B cell (primary cell): ENCODE results near the gene PIK3R2. TPM values are rescaled to one million over a fixed set of nuclear protein-coding genes. Genes with fewer than 3 reads are reported as not detected.

ENCODE experiments used
- ATAC-seq: fragments of 200-7000 bp; cut with Tn5 transposase; one replicate; pipeline ENCODE4 v1.10.0; 2021; ENCODE audit warnings: low read depth, mild to moderate bottlenecking, moderate number of reproducible peaks, moderate library complexity
- CTCF ChIA-PET: fragments of 350-600 bp; sonication (Branson Sonifier 250); formaldehyde crosslinking; loops from one replicate; lab custom pipeline; 2021; ENCODE audit warnings: antibody characterized with exemption, inconsistent platforms; lab: Charles Lee
- POLR2A ChIA-PET: fragments of 350-600 bp; sonication (Branson Sonifier 250); formaldehyde crosslinking; loops from one replicate; lab custom pipeline; 2021; ENCODE audit warnings: antibody characterized with exemption; lab: Charles Lee
- DNase-seq: peaks from one replicate; pipeline ENCODE4 v3.0.0; 2013
- H2AFZ ChIP-seq: 2 replicates; pipeline ENCODE4 v1.6.1; 2012; ENCODE audit warnings: mild to moderate bottlenecking, low read depth, low read length; ENCODE audit not compliant: insufficient read depth, poor library complexity, severe bottlenecking
- H3K27ac ChIP-seq, 2 donors: 1 replicate in 1 of 2; 2 replicates in 1 of 2; pipeline ENCODE4 v1.5.1; 2012 to 2013; ENCODE audit warnings: low read length in 2 of 2, mild to moderate bottlenecking in 2 of 2, moderate library complexity in 1 of 2
- H3K27me3 ChIP-seq, 4 experiments: fragments of 200-600 bp in 1 of 4; sonication (generic) in 1 of 4; replicated peaks in 1 of 4; 1 replicate in 2 of 4; 2 replicates in 2 of 4; pipeline versions ENCODE4 v1.6.1 to v1.7.0; 2013 to 2016; ENCODE audit warnings: low read length in 3 of 4, mild to moderate bottlenecking in 2 of 4, mixed read lengths in 1 of 4, moderate library complexity in 1 of 4; ENCODE audit not compliant: insufficient read depth in 4 of 4, control insufficient read depth in 3 of 4; ENCODE audit errors: control extremely low read depth in 1 of 4
- H3K36me3 ChIP-seq, 2 experiments: replicated peaks in 1 of 2; 1 replicate in 1 of 2; 2 replicates in 1 of 2; pipeline versions ENCODE4 v1.6.1 to v1.7.1; 2013; ENCODE audit warnings: low read length in 1 of 2; ENCODE audit not compliant: insufficient read depth in 2 of 2, control insufficient read depth in 1 of 2; ENCODE audit errors: control extremely low read depth in 1 of 2, extremely low read depth in 1 of 2
- H3K4me1 ChIP-seq, 2 donors: fragments of 200-600 bp in 1 of 2; sonication (generic) in 1 of 2; 1 replicate in 1 of 2; 2 replicates in 1 of 2; pipeline versions ENCODE4 v1.5.1 to v1.6.1; 2013 to 2017; ENCODE audit warnings: low read length in 2 of 2; ENCODE audit not compliant: control insufficient read depth in 2 of 2, insufficient read depth in 2 of 2
- H3K4me2 ChIP-seq: replicated peaks from 2 replicates; pipeline ENCODE3; 2012; ENCODE audit warnings: mild to moderate bottlenecking, low read depth, low read length; ENCODE audit not compliant: poor library complexity, severe bottlenecking
- H3K4me3 ChIP-seq, 5 experiments: fragments of 200-600 bp in 1 of 5; sonication (generic) in 1 of 5; 1 replicate in 3 of 5; 2 replicates in 2 of 5; pipeline versions ENCODE4 v1.5.1 to v1.7.0; 2011 to 2016; ENCODE audit warnings: low read length in 4 of 5, mild to moderate bottlenecking in 4 of 5, low read depth in 2 of 5, control low read depth in 1 of 5, moderate library complexity in 1 of 5; ENCODE audit not compliant: insufficient read depth in 1 of 5; ENCODE audit errors: control extremely low read depth in 1 of 5, extremely low read depth in 1 of 5
- H3K79me2 ChIP-seq: fragments of 200-600 bp; sonication (generic); one replicate; pipeline ENCODE4 v1.6.0; 2016; ENCODE audit warnings: low read length; ENCODE audit not compliant: control insufficient read depth, insufficient read depth
- H3K9ac ChIP-seq: fragments of 200-600 bp; sonication (generic); 2 replicates; pipeline ENCODE4 v1.6.1; 2017; ENCODE audit warnings: mild to moderate bottlenecking, low read length, moderate library complexity
- H3K9me3 ChIP-seq, 3 donors: one replicate each; pipeline versions ENCODE4 v1.6.1 to v1.7.1; 2013; ENCODE audit warnings: low read length in 2 of 3; ENCODE audit not compliant: control insufficient read depth in 2 of 3, insufficient read depth in 1 of 3; ENCODE audit errors: control extremely low read depth in 1 of 3
- H4K20me1 ChIP-seq: 2 replicates; pipeline ENCODE4 v1.6.0; 2012; ENCODE audit warnings: mild to moderate bottlenecking, low read length; ENCODE audit not compliant: insufficient read depth, control insufficient read depth, poor library complexity, severe bottlenecking
- H3K27ac Mint-ChIP-seq: one replicate; pipeline ENCODE4 v1.8.0; 2021; ENCODE audit warnings: mixed read lengths
- H3K27me3 Mint-ChIP-seq: one replicate; pipeline ENCODE4 v1.8.0; 2021; ENCODE audit warnings: mixed read lengths
- H3K4me1 Mint-ChIP-seq: one replicate; pipeline ENCODE4 v1.8.0; 2021; ENCODE audit warnings: mixed read lengths
- H3K4me3 Mint-ChIP-seq: one replicate; pipeline ENCODE4 v1.8.0; 2021; ENCODE audit warnings: mixed read lengths
- H3K9me3 Mint-ChIP-seq: one replicate; pipeline ENCODE4 v1.8.0; 2022; ENCODE audit warnings: mixed read lengths; ENCODE audit not compliant: insufficient read depth
- CTCF ChIP-seq: fragments of 200-600 bp; IDR thresholded peaks from one replicate; pipeline ENCODE4 v1.8.0; 2022; ENCODE audit warnings: antibody characterized with exemption, mild to moderate bottlenecking
- EZH2 ChIP-seq: IDR thresholded peaks from 2 replicates; pipeline ENCODE4 v1.6.1; 2012; ENCODE audit warnings: borderline replicate concordance, low read depth, mild to moderate bottlenecking, moderate library complexity, low read length; ENCODE audit not compliant: insufficient read depth, poor library complexity, severe bottlenecking
- WGBS: methylation state at CpG from one replicate; pipeline ENCODE4 v1.1.5; 2013; ENCODE audit warnings: missing lambda C conversion rate; ENCODE audit not compliant: insufficient coverage; 5-methylcytosine and 5-hydroxymethylcytosine counted together
- intact Hi-C: fragments of 100-400 bp; cut with micrococcal nuclease; formaldehyde crosslinking; loops from one replicate; pipeline ENCODE4 v1.10.0; 2022
- polyA plus RNA-seq: library from polyadenylated mRNA; depleted of rRNA; stranded (reverse); fragments of >200 nt; gene quantifications from 2 replicates; pipeline ENCODE4 v1.2.3, GENCODE V29; 2012
- total RNA-seq, 2 donors: library from RNA; stranded (reverse); fragments of 120-200 nt in 1 of 2; gene quantifications; 1 replicate in 1 of 2; 2 replicates in 1 of 2; pipeline versions ENCODE4 v1.2.3 to v1.2.4, GENCODE V29; 2013 to 2022

PIK3R2 gene
- total and polyA plus RNA-seq, 2 donors (not counting 1 experiment from before 2014, with no cell fraction given), result 8.5 to 15.8 TPM

GRCh38 chr19:18160493-18160970 is 7.6 kb downstream of the PIK3R2 start:
- H3K4me3 Mint-ChIP-seq, result peak overlapping the region; percentile 65
- POLR2A ChIA-PET, result interaction anchor here (0.7 to 1.3 kb wide), 4 partner anchors 47 to 219 kb away, joined by 3 to 6 read pairs (median 3); partner anchors contain the start of gene JUND
- no peak overlapping the region for H3K27ac ChIP-seq

More at GRCh38 chr19:18160493-18160970, 7.6 kb downstream of the PIK3R2 start:
- Mint-ChIP-seq H3K9me3 (no peaks in the 10 kb centered on the region), H3K4me1 (peaks cover 12% of the 10 kb centered on the region), H3K27ac (peak overlapping the region; percentile 76), H3K27me3 (no peaks in the 10 kb centered on the region)
- CTCF ChIA-PET, result interaction anchor here (0.6 to 2.0 kb wide), 10 partner anchors 8 to 154 kb away, joined by 3 to 13 read pairs (median 4); partner anchors contain the start of gene PIK3R2
- peak overlapping the region; percentile 43 for H3K9ac ChIP-seq
- H3K79me2 ChIP-seq, result peaks cover 8% of the 10 kb centered on the region
- H3K4me3 ChIP-seq, result peak overlapping the region in 4 of 5 experiments; percentile 13 to 51 (median 40)
- ATAC-seq (no peak), DNase-seq (no peak)
- peaks cover 0 to 18% of the 10 kb centered on the region in 2 experiments for H3K36me3 ChIP-seq
- peak overlapping the region; percentile 65 for H2AFZ ChIP-seq
- H3K4me2 ChIP-seq, result peak overlapping the region; percentile 85
- no peaks in the 10 kb centered on the region for H3K9me3 ChIP-seq
- peaks cover 13 to 19% of the 10 kb centered on the region in 2 donors for H3K4me1 ChIP-seq
- TF ChIP-seq CTCF (no peak), EZH2 (no peak)
- intact Hi-C loops, result no loop called here
- no peaks in the 10 kb centered on the region for H4K20me1 ChIP-seq
- WGBS, result 81% methylated on average over 13 of the region's 13 CpGs
- H3K27me3 ChIP-seq, result no peaks in the 10 kb centered on the region
